OCI-LY3 (cell line): ENCODE measurements around the gene FOCAD.

Source experiments
- H2AFZ ChIP-seq: fragments of 200-600, 300-600 bp; shearing (Covaris generic); 2 replicates; pipeline ENCODE4 v1.6.0; 2014; ENCODE audit warnings: antibody characterized with exemption, low read depth, low read length
- H3K27ac ChIP-seq: fragments of 200-600, 300-600 bp; sonication (generic); 2 replicates; pipeline ENCODE4 v1.5.1; 2014; ENCODE audit warnings: mild to moderate bottlenecking, low read length, moderate library complexity, mixed read lengths
- H3K27me3 ChIP-seq: fragments of 200-600, 300-600 bp; sonication (generic); 2 replicates; pipeline ENCODE4 v1.6.1; 2014; ENCODE audit warnings: low read depth, low read length, mixed read lengths
- H3K36me3 ChIP-seq: fragments of 200-600, 300-600 bp; sonication (generic); replicated peaks from 2 replicates; pipeline ENCODE3; 2014; ENCODE audit warnings: low read depth, low read length, mixed read lengths
- H3K4me1 ChIP-seq: fragments of 300-600, 200-600 bp; sonication (generic); 2 replicates; pipeline ENCODE4 v1.6.1; 2014; ENCODE audit warnings: low read length, mixed read lengths
- H3K4me2 ChIP-seq: fragments of 200-600, 300-600 bp; sonication (generic); 2 replicates; pipeline ENCODE4 v1.6.1; 2014; ENCODE audit warnings: low read length, mixed read lengths
- H3K4me3 ChIP-seq: fragments of 300-600, 200-600 bp; sonication (generic); 2 replicates; pipeline ENCODE4 v1.5.1; 2014; ENCODE audit warnings: antibody characterized with exemption, mild to moderate bottlenecking, low read length, moderate library complexity
- H3K79me2 ChIP-seq: fragments of 300-600, 200-600 bp; shearing (Covaris generic); 2 replicates; pipeline ENCODE4 v1.6.1; 2014; ENCODE audit warnings: mild to moderate bottlenecking, low read length, mixed read lengths
- H3K9ac ChIP-seq: fragments of 300-600, 200-600 bp; shearing (Covaris generic); 2 replicates; pipeline ENCODE4 v1.6.0; 2014; ENCODE audit warnings: mild to moderate bottlenecking, low read length, moderate library complexity
- H3K9me3 ChIP-seq: fragments of 200-600, 300-600 bp; shearing (Covaris generic); 2 replicates; pipeline ENCODE4 v1.6.1; 2014; ENCODE audit warnings: low read length, mixed read lengths; ENCODE audit not compliant: insufficient read depth
- H4K20me1 ChIP-seq: fragments of 200-600, 300-600 bp; sonication (generic); 2 replicates; pipeline ENCODE4 v1.6.1; 2016; ENCODE audit warnings: low read length, mixed read lengths; ENCODE audit not compliant: insufficient read depth
- EZH2phosphoT487 ChIP-seq: fragments of 200-600 bp; shearing (Covaris generic); IDR thresholded peaks from 2 replicates; pipeline ENCODE4 v1.6.1; 2018; ENCODE audit warnings: antibody characterized with exemption, mixed run types, low read depth
- TF ChIP-seq, protein P1 (sequence below): fragments of 200-600, 300-600 bp; sonication (generic); IDR thresholded peaks from 2 replicates; pipeline ENCODE4 v1.5.1; 2014; ENCODE audit warnings: antibody characterized with exemption, low read length, low read depth

The FOCAD gene

DNA sequence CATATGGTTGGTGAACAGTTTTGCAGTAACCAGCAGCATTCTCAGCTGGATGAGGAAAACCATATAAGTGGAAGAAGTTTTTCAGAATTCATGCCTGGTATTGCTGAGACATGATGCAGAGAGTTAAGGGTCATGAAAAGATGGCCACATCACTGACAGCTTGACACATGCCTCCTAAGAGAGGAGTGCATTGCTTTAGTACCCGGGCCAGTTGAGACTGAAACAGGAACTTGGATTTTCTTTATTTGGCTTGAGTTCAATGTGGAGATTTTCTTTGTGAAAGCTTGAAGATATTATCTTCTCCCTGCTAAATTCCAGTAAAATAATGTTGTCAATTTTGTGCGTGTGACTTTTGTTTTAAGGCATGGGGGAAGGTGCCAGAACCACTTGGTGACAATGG lies 311.6 kb downstream of the FOCAD start:
- H3K36me3 ChIP-seq: peaks cover 11% of the 10 kb centered on the region
- no peaks in the 10 kb centered on the region for H3K27me3 ChIP-seq
- no peaks in the 10 kb centered on the region for H4K20me1 ChIP-seq
- H3K79me2 ChIP-seq: no peaks in the 10 kb centered on the region
- no peak overlapping the region for H3K27ac ChIP-seq
- peaks cover 18% of the 10 kb centered on the region for H3K4me1 ChIP-seq
- no peak overlapping the region for H3K4me2 ChIP-seq
- no peak for TF ChIP-seq EZH2phosphoT487
- TF ChIP-seq, protein P1, sequence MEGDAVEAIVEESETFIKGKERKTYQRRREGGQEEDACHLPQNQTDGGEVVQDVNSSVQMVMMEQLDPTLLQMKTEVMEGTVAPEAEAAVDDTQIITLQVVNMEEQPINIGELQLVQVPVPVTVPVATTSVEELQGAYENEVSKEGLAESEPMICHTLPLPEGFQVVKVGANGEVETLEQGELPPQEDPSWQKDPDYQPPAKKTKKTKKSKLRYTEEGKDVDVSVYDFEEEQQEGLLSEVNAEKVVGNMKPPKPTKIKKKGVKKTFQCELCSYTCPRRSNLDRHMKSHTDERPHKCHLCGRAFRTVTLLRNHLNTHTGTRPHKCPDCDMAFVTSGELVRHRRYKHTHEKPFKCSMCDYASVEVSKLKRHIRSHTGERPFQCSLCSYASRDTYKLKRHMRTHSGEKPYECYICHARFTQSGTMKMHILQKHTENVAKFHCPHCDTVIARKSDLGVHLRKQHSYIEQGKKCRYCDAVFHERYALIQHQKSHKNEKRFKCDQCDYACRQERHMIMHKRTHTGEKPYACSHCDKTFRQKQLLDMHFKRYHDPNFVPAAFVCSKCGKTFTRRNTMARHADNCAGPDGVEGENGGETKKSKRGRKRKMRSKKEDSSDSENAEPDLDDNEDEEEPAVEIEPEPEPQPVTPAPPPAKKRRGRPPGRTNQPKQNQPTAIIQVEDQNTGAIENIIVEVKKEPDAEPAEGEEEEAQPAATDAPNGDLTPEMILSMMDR: no peak
- no peak overlapping the region for H2AFZ ChIP-seq
- no peak overlapping the region for H3K4me3 ChIP-seq
- no peak overlapping the region for H3K9ac ChIP-seq
- H3K9me3 ChIP-seq: peaks cover 3% of the 10 kb centered on the region; the same call in 1 of the 2 replicates

DNA sequence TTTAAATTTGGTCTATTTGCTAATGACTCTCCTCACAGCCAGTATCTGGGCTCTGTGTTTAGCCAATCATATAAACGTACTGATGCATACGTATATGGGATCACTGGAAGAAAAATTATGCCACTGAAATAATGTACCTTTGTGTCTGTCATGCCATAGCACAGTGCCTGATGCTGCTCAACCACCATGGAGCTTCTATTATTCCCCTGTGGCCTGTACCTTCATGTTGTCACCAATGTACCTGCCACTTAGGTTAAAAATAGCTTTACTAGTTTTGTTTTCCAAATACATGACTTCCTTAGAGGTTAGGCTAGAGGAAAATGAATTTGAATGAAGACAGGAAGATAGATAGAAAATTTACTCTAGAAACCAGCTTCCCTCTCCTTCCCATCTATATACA lies 312.8 kb downstream of the FOCAD start:
- no peaks in the 10 kb centered on the region for H3K27me3 ChIP-seq
- H3K9ac ChIP-seq: no peak overlapping the region
- no peak for TF ChIP-seq EZH2phosphoT487
- TF ChIP-seq, protein P1: no peak
- 0 out of 2 replicates have a peak, but pooled peaks cover 9% of the 10 kb centered on the region for H3K9me3 ChIP-seq
- H3K4me3 ChIP-seq: no peak overlapping the region
- H4K20me1 ChIP-seq: no peaks in the 10 kb centered on the region
- no peak overlapping the region for H2AFZ ChIP-seq
- H3K27ac ChIP-seq: no peak overlapping the region
- peaks cover 18% of the 10 kb centered on the region for H3K4me1 ChIP-seq
- H3K36me3 ChIP-seq: peaks cover 17% of the 10 kb centered on the region
- H3K79me2 ChIP-seq: no peaks in the 10 kb centered on the region
- no peak overlapping the region for H3K4me2 ChIP-seq

DNA sequence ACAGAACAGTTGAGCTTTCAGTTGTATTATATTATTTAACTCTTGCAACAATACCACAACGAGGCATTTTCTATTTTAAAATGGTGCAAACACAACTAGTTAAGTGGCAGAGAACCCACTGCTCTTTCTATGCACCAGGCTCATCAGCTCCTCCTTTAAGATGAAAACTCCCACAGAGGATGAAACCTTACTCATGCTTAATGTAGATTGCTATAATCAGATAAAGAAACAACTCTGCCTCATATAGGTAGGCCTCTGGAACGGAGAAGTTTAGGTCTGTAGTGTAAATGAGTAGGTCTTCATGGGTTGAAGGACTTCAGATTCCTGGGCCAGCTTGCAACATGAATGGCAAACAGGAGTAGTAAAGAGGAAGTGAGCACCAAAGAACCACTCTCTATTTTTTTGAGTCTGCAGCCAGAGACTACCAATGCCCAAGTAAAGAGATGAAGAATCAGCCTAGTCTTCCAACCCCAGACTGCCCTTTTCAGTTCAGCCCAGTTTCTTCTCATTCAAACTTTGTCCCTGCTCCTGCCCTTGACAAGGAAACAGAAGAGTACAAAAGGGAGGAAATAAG lies 313.5 kb downstream of the FOCAD start:
- Histone ChIP-seq H3K9ac (no peak overlapping the region), H3K9me3 (0 out of 2 replicates have a peak, but pooled peaks cover 11% of the 10 kb centered on the region), H3K27me3 (no peaks in the 10 kb centered on the region), H3K27ac (no peak overlapping the region), H2AFZ (no peak overlapping the region), H3K36me3 (peaks cover 17% of the 10 kb centered on the region), H4K20me1 (no peaks in the 10 kb centered on the region), H3K4me1 (peaks cover 18% of the 10 kb centered on the region), H3K4me3 (no peak overlapping the region), H3K79me2 (no peaks in the 10 kb centered on the region), H3K4me2 (no peak overlapping the region)
- no peak for TF ChIP-seq EZH2phosphoT487
- TF ChIP-seq, protein P1: no peak

DNA sequence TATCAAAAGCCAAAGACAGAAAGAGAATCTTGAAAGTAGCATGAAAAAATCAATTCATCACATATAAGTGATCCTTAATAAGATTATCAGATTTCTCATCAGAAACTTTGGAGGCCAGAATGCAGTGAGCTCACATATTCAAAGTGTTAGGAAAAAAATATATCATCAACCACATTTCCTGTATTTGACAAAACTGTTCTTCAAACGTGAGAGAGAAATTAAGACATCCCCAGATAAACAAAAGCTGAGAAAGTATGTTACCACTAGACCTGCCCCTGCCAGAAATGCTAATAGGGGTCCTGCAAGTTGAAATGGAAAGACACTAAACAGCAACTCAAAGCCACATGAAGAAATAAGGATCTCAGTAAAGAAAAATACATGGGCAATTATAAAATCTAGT lies 317.5 kb downstream of the FOCAD start:
- Histone ChIP-seq H3K79me2 (no peaks in the 10 kb centered on the region), H3K4me2 (no peak overlapping the region), H3K27me3 (no peaks in the 10 kb centered on the region), H4K20me1 (no peaks in the 10 kb centered on the region), H2AFZ (no peak overlapping the region), H3K9me3 (0 out of 2 replicates have a peak, but pooled peaks cover 11% of the 10 kb centered on the region), H3K4me1 (peaks cover 11% of the 10 kb centered on the region), H3K27ac (no peak overlapping the region), H3K9ac (no peak overlapping the region), H3K4me3 (no peak overlapping the region), H3K36me3 (peaks cover 17% of the 10 kb centered on the region)
- TF ChIP-seq EZH2phosphoT487: no peak
- TF ChIP-seq, protein P1: no peak
